Tibial artery (tissue), 4 donors: ENCODE data around the gene CDIP1.
A peak's percentile ranks its signal among the peaks of the same experiment; 100 is the strongest.

Experiments used
- DNase-seq, 2 donors: peaks; one replicate each; pipeline ENCODE4 v3.0.0-alpha.2; 2019
- H3K27ac ChIP-seq, 2 donors: fragments of 200-600 bp; sonication (generic) in 1 of 2; 1 replicate in 1 of 2; 2 replicates in 1 of 2; pipeline ENCODE4 v1.5.1; 2018 to 2019; ENCODE audit warnings: mild to moderate bottlenecking in 1 of 2
- H3K27me3 ChIP-seq, 2 donors: fragments of 200-600 bp; sonication (generic) in 1 of 2; one replicate each; pipeline versions ENCODE4 v1.5.1 to v1.6.0; 2016 to 2019
- H3K36me3 ChIP-seq, 3 donors: fragments of 200-600 bp; sonication (generic) in 2 of 3; one replicate each; pipeline ENCODE4 v1.5.1; 2016 to 2019; ENCODE audit warnings: mild to moderate bottlenecking in 2 of 3
- H3K4me1 ChIP-seq, 4 donors: fragments of 200-600 bp; sonication (generic) in 2 of 4; 1 replicate in 3 of 4; 2 replicates in 1 of 4; pipeline ENCODE4 v1.5.1; 2016 to 2019
- H3K4me3 ChIP-seq, 2 donors: fragments of 200-600 bp; sonication (generic) in 1 of 2; 1 replicate in 1 of 2; 2 replicates in 1 of 2; pipeline ENCODE4 v1.5.1; 2018 to 2019; ENCODE audit warnings: mild to moderate bottlenecking in 2 of 2
- H3K9me3 ChIP-seq, 3 donors: fragments of 200-600 bp; sonication (generic) in 1 of 3; one replicate each; pipeline ENCODE4 v1.5.1; 2016 to 2019
- intact Hi-C: fragments of 100-400 bp; cut with DNase I; formaldehyde crosslinking; loops from one replicate; pipeline ENCODE4 v1.15.0; 2023; ENCODE audit warnings: low total_unique reads
- TF ChIP-seq, protein P1 (sequence below), 2 experiments: fragments of 200-600 bp in 1 of 2; fragments of 450-650 bp in 1 of 2; IDR thresholded peaks; one replicate each; pipeline ENCODE4 v1.5.1; 2017 to 2019; ENCODE audit warnings: antibody characterized with exemption in 2 of 2, mild to moderate bottlenecking in 1 of 2, moderate library complexity in 1 of 2

The CDIP1 gene

DNA sequence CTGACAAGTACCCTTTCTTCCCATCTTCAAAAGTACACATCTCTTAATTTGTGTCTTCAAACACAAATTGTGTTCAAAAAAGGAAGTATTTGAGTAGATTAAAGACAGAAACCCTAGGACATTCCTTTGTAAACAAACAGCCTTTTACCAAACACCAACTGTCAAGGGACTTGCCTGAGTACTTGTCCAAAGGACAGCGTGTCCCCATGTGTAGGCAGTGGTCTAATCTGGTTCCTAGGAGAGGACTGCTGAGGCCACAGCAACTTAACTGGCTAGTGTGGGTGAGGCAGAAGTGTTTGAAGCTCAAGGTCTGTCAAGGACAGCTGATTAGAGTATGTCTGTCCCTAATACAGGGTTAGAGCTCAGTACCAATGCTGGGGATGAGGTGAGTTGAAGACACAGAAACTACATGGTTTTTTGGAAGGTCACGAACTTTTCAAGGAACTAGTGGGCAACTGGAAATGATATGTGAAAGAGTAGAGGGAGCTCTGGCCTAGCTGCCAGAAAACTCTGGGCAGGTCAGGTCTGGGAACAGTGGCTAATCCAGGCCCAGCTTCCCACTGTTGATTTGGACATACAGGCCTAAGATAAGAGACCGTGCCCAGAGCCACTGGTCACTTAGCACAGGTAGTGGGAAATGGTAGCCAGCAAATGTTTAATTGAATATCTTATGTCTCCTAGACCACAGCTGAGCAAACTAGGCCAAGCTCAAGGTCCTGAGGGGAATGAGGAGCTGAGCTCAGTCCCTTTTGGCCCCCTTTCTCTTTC, 52.3 kb downstream of the CDIP1 start:
- Histone ChIP-seq H3K27ac (no peak overlapping the region), H3K4me3 (no peak overlapping the region), H3K4me1 (no peaks in the 10 kb centered on the region), H3K9me3 (no peaks in the 10 kb centered on the region), H3K27me3 (no peaks in the 10 kb centered on the region), H3K36me3 (peaks cover 0 to 26% (median 19%) of the 10 kb centered on the region in 3 donors)
- TF ChIP-seq, protein P1, sequence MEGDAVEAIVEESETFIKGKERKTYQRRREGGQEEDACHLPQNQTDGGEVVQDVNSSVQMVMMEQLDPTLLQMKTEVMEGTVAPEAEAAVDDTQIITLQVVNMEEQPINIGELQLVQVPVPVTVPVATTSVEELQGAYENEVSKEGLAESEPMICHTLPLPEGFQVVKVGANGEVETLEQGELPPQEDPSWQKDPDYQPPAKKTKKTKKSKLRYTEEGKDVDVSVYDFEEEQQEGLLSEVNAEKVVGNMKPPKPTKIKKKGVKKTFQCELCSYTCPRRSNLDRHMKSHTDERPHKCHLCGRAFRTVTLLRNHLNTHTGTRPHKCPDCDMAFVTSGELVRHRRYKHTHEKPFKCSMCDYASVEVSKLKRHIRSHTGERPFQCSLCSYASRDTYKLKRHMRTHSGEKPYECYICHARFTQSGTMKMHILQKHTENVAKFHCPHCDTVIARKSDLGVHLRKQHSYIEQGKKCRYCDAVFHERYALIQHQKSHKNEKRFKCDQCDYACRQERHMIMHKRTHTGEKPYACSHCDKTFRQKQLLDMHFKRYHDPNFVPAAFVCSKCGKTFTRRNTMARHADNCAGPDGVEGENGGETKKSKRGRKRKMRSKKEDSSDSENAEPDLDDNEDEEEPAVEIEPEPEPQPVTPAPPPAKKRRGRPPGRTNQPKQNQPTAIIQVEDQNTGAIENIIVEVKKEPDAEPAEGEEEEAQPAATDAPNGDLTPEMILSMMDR (IDR thresholded peaks at IDR 0.05): no peak
- no peak for DNase-seq
- intact Hi-C loops: no loop called here

DNA sequence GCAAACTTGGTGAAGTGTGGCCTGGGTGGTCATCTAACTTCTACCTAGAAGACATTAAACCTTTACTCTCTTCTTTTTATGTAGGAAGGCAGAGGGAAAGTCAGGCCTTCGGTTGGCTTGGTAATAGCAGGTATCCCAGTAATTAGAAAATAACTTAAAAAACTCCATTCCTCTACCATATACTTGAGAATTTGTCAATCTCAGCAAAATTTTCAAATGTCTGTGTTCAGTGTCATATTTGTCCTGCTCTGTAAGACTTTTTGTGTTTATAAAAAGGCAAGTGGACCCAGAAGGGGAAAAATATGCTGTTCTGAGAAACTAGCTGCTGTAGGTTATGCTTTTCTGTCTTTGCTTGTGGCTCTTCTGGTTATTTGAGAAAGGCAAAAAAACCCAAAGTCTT, 56.6 kb downstream of the CDIP1 start:
- H3K4me1 ChIP-seq: peaks cover 0 to 7% (median 4%) of the 10 kb centered on the region in 4 donors
- intact Hi-C loops: no loop called here
- no peaks in the 10 kb centered on the region for H3K27me3 ChIP-seq
- no peak for DNase-seq
- no peak overlapping the region for H3K27ac ChIP-seq
- H3K9me3 ChIP-seq: no peaks in the 10 kb centered on the region
- H3K36me3 ChIP-seq: peaks cover 0 to 15% (median 7%) of the 10 kb centered on the region in 3 donors
- H3K4me3 ChIP-seq: no peak overlapping the region
- TF ChIP-seq, protein P1 (IDR thresholded peaks at IDR 0.05): no peak

DNA sequence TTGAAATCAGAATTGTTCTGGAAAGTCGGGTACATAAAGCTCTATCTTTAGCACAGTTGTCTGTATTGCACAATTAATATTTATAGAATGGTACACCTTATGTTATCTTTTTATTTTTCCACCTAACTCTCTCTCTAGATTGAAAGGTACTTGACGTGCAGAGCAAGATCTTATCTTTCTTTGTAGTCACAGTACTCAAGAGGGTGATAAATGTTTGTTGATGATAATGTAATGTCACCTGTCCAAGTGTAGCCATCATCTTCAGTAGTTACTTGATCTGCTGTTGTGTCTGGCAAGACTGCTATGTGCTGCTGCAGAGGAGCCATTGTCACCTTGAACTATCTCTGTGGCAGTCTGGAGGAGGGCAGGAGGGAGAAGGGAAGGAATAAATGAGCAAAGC, 57.0 kb downstream of the CDIP1 start:
- intact Hi-C loops: no loop called here
- H3K27me3 ChIP-seq: no peaks in the 10 kb centered on the region
- H3K9me3 ChIP-seq: no peaks in the 10 kb centered on the region
- no peak overlapping the region for H3K27ac ChIP-seq
- peaks cover 0 to 8% (median 6%) of the 10 kb centered on the region in 4 donors for H3K4me1 ChIP-seq
- TF ChIP-seq, protein P1 (IDR thresholded peaks at IDR 0.05): no peak
- H3K36me3 ChIP-seq: peaks cover 0 to 15% (median 7%) of the 10 kb centered on the region in 3 donors
- no peak for DNase-seq
- no peak overlapping the region for H3K4me3 ChIP-seq

DNA sequence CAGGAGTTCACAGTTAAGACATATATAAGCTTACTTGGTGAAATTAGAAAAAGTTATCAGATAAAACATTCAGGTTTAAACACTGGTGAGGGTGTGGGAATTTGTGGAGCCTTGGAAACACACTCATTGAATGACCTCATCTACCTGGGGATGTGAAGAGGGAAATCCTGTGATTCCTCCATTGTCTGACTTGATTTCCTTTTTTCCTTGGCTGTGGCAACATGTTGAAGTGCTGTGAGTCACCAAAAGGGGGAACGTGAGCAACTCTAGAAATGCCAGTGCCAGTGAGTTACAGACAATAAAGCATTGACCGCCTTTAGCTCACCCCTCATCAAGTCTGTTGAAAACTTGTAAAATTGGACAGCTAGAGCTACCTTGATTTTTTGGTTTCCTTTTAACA, 60.6 kb downstream of the CDIP1 start:
- no peak overlapping the region for H3K4me3 ChIP-seq
- no peaks in the 10 kb centered on the region for H3K36me3 ChIP-seq
- peaks cover 0 to 32% (median 28%) of the 10 kb centered on the region in 4 donors for H3K4me1 ChIP-seq
- TF ChIP-seq, protein P1 (IDR thresholded peaks at IDR 0.05): no peak
- no peaks in the 10 kb centered on the region for H3K27me3 ChIP-seq
- DNase-seq: no peak
- intact Hi-C loops: loop anchor here (10.0 kb wide), 1 partner anchor 137 kb away; the partner anchor contains the start of gene UBALD1
- H3K9me3 ChIP-seq: no peaks in the 10 kb centered on the region
- H3K27ac ChIP-seq: no peak overlapping the region

DNA sequence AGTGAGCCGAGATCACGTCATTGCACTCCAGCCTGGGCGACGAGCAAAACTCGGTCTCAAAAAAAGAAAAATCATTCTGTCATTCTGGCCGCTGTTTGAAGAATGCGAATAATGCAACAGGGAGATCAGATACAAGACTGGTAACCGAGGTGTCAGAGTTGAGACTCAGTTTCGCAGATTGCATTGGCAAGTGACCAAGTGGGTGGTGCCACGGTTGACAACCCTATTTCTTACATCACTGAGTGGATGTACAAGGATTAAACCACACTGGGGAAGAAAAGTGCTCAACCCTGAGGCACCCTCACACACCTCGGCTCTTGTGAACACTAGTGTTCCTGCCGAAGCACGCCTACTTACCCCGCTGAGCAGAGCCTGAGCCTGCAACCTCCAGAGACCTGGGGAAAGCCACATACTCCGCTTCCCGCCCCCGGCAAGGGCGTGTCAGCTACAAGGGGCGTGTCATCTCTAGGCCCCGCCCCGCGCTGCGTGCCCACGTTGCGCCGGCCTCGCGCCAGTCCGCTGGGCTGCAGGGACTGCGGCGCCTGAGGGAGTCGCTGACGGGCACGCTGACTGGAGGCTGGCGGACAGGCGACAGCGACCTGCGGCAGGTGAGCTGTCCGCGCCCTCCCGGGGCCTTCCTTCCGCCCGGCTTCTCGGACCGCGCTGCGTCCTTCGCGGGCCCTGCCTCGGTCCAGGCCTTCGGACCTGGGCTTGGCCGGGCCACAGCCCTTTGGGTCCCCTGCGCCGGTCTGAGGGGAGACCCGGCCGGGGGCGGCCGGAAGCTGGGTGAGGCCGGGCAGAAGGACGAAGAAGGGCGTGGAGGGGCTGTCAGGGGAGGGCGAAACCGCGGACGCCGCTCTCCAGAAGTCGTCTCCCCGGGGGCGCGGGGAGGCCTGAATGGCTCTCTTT, 62.4 kb downstream of the CDIP1 start, which contains the start of gene HMOX2:
Gene HMOX2, plus strand, starts transcription at position 519 of the 909 bp plus-strand sequence. CDS start 29,127 bp downstream, outside the sequence.
- Histone ChIP-seq H3K27ac (peak within 1 kb of the TSS; percentile 69 to 82), H3K36me3 (no peaks in the 10 kb centered on the region), H3K4me1 (peaks cover 0 to 32% (median 28%) of the 10 kb centered on the region in 4 donors), H3K9me3 (no peaks in the 10 kb centered on the region), H3K27me3 (no peaks in the 10 kb centered on the region), H3K4me3 (peak within 1 kb of the TSS; percentile 68 to 83)
- intact Hi-C loops: loop anchor here (10.0 kb wide), 1 partner anchor 139 kb away; the partner anchor contains the start of gene UBALD1
- peak; percentile 88 to 96 for DNase-seq
- TF ChIP-seq, protein P1 (IDR thresholded peaks at IDR 0.05): peak; percentile 22 to 37
